Activated CD8-positive, alpha-beta memory T cell treated with anti-CD3 and anti-CD28 coated beads, Interleukin-2, amount 10 ng/mL, durations not matched to agents 7 days and 5 days (primary cell): ENCODE results near the gene PACRG. TPM values are rescaled to one million over a fixed set of nuclear protein-coding genes. Genes with fewer than 3 reads are reported as not detected.

ENCODE experiments used
- ATAC-seq: fragments of 150-1000 bp; cut with Tn5 transposase; one replicate; pipeline ENCODE4 v1.10.0; 2021; ENCODE audit warnings: moderate library complexity
- CTCF ChIA-PET: fragments of 350-600 bp; sonication (Branson Sonifier 250); formaldehyde crosslinking; loops from one replicate; lab custom pipeline; 2021; ENCODE audit warnings: antibody characterized with exemption; lab: Charles Lee
- DNase-seq: peaks from one replicate; pipeline ENCODE4 v3.0.0-alpha.2; 2020
- H3K27ac Mint-ChIP-seq: one replicate; pipeline ENCODE4 v1.8.0; 2021; ENCODE audit warnings: mild to moderate bottlenecking, mixed read lengths
- H3K27me3 Mint-ChIP-seq: one replicate; pipeline ENCODE4 v1.8.0; 2021; ENCODE audit warnings: mixed read lengths
- H3K36me3 Mint-ChIP-seq: one replicate; pipeline ENCODE4 v1.8.0; 2021; ENCODE audit warnings: mild to moderate bottlenecking, mixed read lengths
- H3K4me1 Mint-ChIP-seq: one replicate; pipeline ENCODE4 v1.8.0; 2021; ENCODE audit warnings: mixed read lengths
- H3K4me3 Mint-ChIP-seq: one replicate; pipeline ENCODE4 v1.8.0; 2021; ENCODE audit warnings: mild to moderate bottlenecking, moderate library complexity, mixed read lengths
- H3K9me3 Mint-ChIP-seq: one replicate; pipeline ENCODE4 v1.8.0; 2022; ENCODE audit warnings: low read depth, mixed read lengths
- total RNA-seq, 2 experiments: library from RNA; stranded (reverse); gene quantifications; one replicate each; pipeline ENCODE4 v1.2.3, GENCODE V29; 2021

The PACRG gene
- total RNA-seq, 2 experiments from 2014 or later, result not detected

GRCh38 chr6:163289447-163289846, 561.7 kb downstream of the PACRG start:
- no peak overlapping the region for H3K27ac Mint-ChIP-seq
- CTCF ChIA-PET, result no interaction called here
- no peaks in the 10 kb centered on the region for H3K4me1 Mint-ChIP-seq
- no peaks in the 10 kb centered on the region for H3K36me3 Mint-ChIP-seq
- no peak overlapping the region for H3K4me3 Mint-ChIP-seq
- H3K9me3 Mint-ChIP-seq, result no peaks in the 10 kb centered on the region
- H3K27me3 Mint-ChIP-seq, result peaks cover 2% of the 10 kb centered on the region
- DNase-seq, result no peak
- ATAC-seq, result no peak

- CTCF ChIA-PET, result no interaction called here
- H3K4me3 Mint-ChIP-seq, result no peak overlapping the region
- no peaks in the 10 kb centered on the region for H3K9me3 Mint-ChIP-seq
- H3K36me3 Mint-ChIP-seq, result no peaks in the 10 kb centered on the region
- H3K27ac Mint-ChIP-seq, result no peak overlapping the region
- no peaks in the 10 kb centered on the region for H3K4me1 Mint-ChIP-seq
- peaks cover 2% of the 10 kb centered on the region for H3K27me3 Mint-ChIP-seq
- ATAC-seq, result no peak
- no peak for DNase-seq
Observed at GRCh38 chr6:163290545-163291274, 562.9 kb downstream of the PACRG start.

GRCh38 chr6:163291622-163292021, 563.8 kb downstream of the PACRG start:
- Mint-ChIP-seq H3K9me3 (no peaks in the 10 kb centered on the region), H3K4me1 (no peaks in the 10 kb centered on the region)
- ATAC-seq, result no peak

GRCh38 chr6:163293286-163293685, 565.5 kb downstream of the PACRG start:
- Mint-ChIP-seq H3K4me1 (no peaks in the 10 kb centered on the region), H3K4me3 (no peak overlapping the region), H3K9me3 (no peaks in the 10 kb centered on the region), H3K36me3 (no peaks in the 10 kb centered on the region), H3K27ac (no peak overlapping the region), H3K27me3 (no peaks in the 10 kb centered on the region)
- CTCF ChIA-PET, result no interaction called here
- ATAC-seq (no peak), DNase-seq (no peak)

More at GRCh38 chr6:163291622-163292021, 563.8 kb downstream of the PACRG start:
- Mint-ChIP-seq H3K27ac (no peak overlapping the region), H3K27me3 (peaks cover 2% of the 10 kb centered on the region), H3K36me3 (no peaks in the 10 kb centered on the region), H3K4me3 (no peak overlapping the region)
- DNase-seq, result no peak
- CTCF ChIA-PET, result no interaction called here

GRCh38 chr6:163294734-163295133, 567.0 kb downstream of the PACRG start:
- Mint-ChIP-seq H3K27me3 (no peaks in the 10 kb centered on the region), H3K9me3 (no peaks in the 10 kb centered on the region), H3K27ac (no peak overlapping the region), H3K4me3 (no peak overlapping the region), H3K36me3 (no peaks in the 10 kb centered on the region), H3K4me1 (no peaks in the 10 kb centered on the region)
- no peak for DNase-seq
- CTCF ChIA-PET, result no interaction called here
- ATAC-seq, result no peak

- CTCF ChIA-PET, result no interaction called here
- Mint-ChIP-seq H3K27me3 (no peaks in the 10 kb centered on the region), H3K27ac (no peak overlapping the region), H3K36me3 (no peaks in the 10 kb centered on the region), H3K9me3 (no peaks in the 10 kb centered on the region), H3K4me1 (no peaks in the 10 kb centered on the region), H3K4me3 (no peak overlapping the region)
- DNase-seq, result no peak
- no peak for ATAC-seq
Observed at GRCh38 chr6:163296835-163297519, 569.2 kb downstream of the PACRG start.

- H3K9me3 Mint-ChIP-seq, result no peaks in the 10 kb centered on the region
- H3K27ac Mint-ChIP-seq, result no peak overlapping the region
- no peaks in the 10 kb centered on the region for H3K36me3 Mint-ChIP-seq
- ATAC-seq (no peak), DNase-seq (no peak)
- H3K4me3 Mint-ChIP-seq, result no peak overlapping the region
- no peaks in the 10 kb centered on the region for H3K27me3 Mint-ChIP-seq
- no peaks in the 10 kb centered on the region for H3K4me1 Mint-ChIP-seq
- CTCF ChIA-PET, result no interaction called here
Observed at GRCh38 chr6:163298079-163298830, 570.5 kb downstream of the PACRG start.

- Mint-ChIP-seq H3K9me3 (no peaks in the 10 kb centered on the region), H3K27ac (no peak overlapping the region), H3K4me1 (no peaks in the 10 kb centered on the region), H3K36me3 (no peaks in the 10 kb centered on the region), H3K27me3 (no peaks in the 10 kb centered on the region), H3K4me3 (no peak overlapping the region)
- DNase-seq (no peak), ATAC-seq (no peak)
- CTCF ChIA-PET, result no interaction called here
Observed at GRCh38 chr6:163300838-163301237, 573.1 kb downstream of the PACRG start.

- Mint-ChIP-seq H3K27ac (no peak overlapping the region), H3K27me3 (no peaks in the 10 kb centered on the region), H3K4me3 (no peak overlapping the region), H3K9me3 (no peaks in the 10 kb centered on the region), H3K36me3 (no peaks in the 10 kb centered on the region), H3K4me1 (no peaks in the 10 kb centered on the region)
- ATAC-seq (no peak), DNase-seq (no peak)
- CTCF ChIA-PET, result no interaction called here
Observed at GRCh38 chr6:163301726-163302635, 574.2 kb downstream of the PACRG start.

- Mint-ChIP-seq H3K36me3 (no peaks in the 10 kb centered on the region), H3K4me1 (no peaks in the 10 kb centered on the region), H3K9me3 (no peaks in the 10 kb centered on the region), H3K4me3 (no peak overlapping the region), H3K27me3 (peaks cover 1% of the 10 kb centered on the region), H3K27ac (no peak overlapping the region)
- DNase-seq, result no peak
- CTCF ChIA-PET, result no interaction called here
- no peak for ATAC-seq
Observed at GRCh38 chr6:163302747-163303146, 575.0 kb downstream of the PACRG start.

- H3K4me1 Mint-ChIP-seq, result no peaks in the 10 kb centered on the region
- CTCF ChIA-PET, result no interaction called here
- peaks cover 2% of the 10 kb centered on the region for H3K27me3 Mint-ChIP-seq
- DNase-seq, result no peak
- no peak overlapping the region for H3K27ac Mint-ChIP-seq
- no peak overlapping the region for H3K4me3 Mint-ChIP-seq
- no peak for ATAC-seq
- no peaks in the 10 kb centered on the region for H3K9me3 Mint-ChIP-seq
- no peaks in the 10 kb centered on the region for H3K36me3 Mint-ChIP-seq
Observed at GRCh38 chr6:163306000-163306399, 578.2 kb downstream of the PACRG start.

GRCh38 chr6:163308629-163309440, 581.1 kb downstream of the PACRG start:
- Mint-ChIP-seq H3K36me3 (no peaks in the 10 kb centered on the region), H3K4me1 (no peaks in the 10 kb centered on the region), H3K27ac (no peak overlapping the region), H3K27me3 (peaks cover 9% of the 10 kb centered on the region), H3K4me3 (no peak overlapping the region), H3K9me3 (no peaks in the 10 kb centered on the region)
- ATAC-seq (no peak), DNase-seq (no peak)
- CTCF ChIA-PET, result no interaction called here
